Keratinocyte (primary cell): Measurements from ENCODE around the gene NUFIP2.

Source experiments
- CTCF ChIP-seq, 3 experiments: IDR thresholded peaks in 1 of 3; conservative IDR thresholded peaks in 1 of 3; optimal IDR thresholded peaks in 1 of 3; 2 replicates in 2 of 3; 3 replicates in 1 of 3; pipeline versions ENCODE3 to v1.5.1; 2011; ENCODE audit warnings: low read length in 3 of 3, mild to moderate bottlenecking in 3 of 3, moderate library complexity in 2 of 3, control low read depth in 1 of 3, inconsistent platforms in 1 of 3; ENCODE audit not compliant: insufficient read depth in 2 of 3; ENCODE audit errors: extremely low read depth in 1 of 3
- EZH2 ChIP-seq: IDR thresholded peaks from one replicate; pipeline ENCODE4 v1.6.1; 2012; ENCODE audit warnings: inconsistent platforms, mild to moderate bottlenecking, low read length, moderate library complexity

- TF ChIP-seq CTCF (optimal IDR thresholded peaks at IDR 0.05 in 1 of 3, IDR thresholded peaks at IDR 0.05 in 1 of 3, conservative IDR thresholded peaks at IDR 0.05 in 1 of 3; ENCODE audit: extremely low read depth in 1 of 3, insufficient read depth in 2 of 3, low read length in 3 of 3) (no peak), EZH2 (no peak)
Observed at GRCh38 chr17:29322363-29322762, 28.4 kb upstream of the NUFIP2 start.
